ENCODE results near the gene CDAN1. TPM values are rescaled to one million over a fixed set of nuclear protein-coding genes. Genes with fewer than 3 reads are reported as not detected.

The CDAN1 gene, protein sequence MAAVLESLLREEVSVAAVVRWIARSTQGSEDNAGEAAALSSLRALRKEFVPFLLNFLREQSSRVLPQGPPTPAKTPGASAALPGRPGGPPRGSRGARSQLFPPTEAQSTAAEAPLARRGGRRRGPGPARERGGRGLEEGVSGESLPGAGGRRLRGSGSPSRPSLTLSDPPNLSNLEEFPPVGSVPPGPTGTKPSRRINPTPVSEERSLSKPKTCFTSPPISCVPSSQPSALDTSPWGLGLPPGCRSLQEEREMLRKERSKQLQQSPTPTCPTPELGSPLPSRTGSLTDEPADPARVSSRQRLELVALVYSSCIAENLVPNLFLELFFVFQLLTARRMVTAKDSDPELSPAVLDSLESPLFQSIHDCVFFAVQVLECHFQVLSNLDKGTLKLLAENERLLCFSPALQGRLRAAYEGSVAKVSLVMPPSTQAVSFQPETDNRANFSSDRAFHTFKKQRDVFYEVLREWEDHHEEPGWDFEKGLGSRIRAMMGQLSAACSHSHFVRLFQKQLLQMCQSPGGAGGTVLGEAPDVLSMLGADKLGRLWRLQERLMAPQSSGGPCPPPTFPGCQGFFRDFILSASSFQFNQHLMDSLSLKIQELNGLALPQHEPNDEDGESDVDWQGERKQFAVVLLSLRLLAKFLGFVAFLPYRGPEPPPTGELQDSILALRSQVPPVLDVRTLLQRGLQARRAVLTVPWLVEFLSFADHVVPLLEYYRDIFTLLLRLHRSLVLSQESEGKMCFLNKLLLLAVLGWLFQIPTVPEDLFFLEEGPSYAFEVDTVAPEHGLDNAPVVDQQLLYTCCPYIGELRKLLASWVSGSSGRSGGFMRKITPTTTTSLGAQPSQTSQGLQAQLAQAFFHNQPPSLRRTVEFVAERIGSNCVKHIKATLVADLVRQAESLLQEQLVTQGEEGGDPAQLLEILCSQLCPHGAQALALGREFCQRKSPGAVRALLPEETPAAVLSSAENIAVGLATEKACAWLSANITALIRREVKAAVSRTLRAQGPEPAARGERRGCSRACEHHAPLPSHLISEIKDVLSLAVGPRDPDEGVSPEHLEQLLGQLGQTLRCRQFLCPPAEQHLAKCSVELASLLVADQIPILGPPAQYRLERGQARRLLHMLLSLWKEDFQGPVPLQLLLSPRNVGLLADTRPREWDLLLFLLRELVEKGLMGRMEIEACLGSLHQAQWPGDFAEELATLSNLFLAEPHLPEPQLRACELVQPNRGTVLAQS
- 4.9 to 8.5 TPM (median 7.3 TPM) in 5 replicates for total RNA-seq (2022; extraction: Qiagen RNA extraction; ENCODE audit: low read depth)

DNA sequence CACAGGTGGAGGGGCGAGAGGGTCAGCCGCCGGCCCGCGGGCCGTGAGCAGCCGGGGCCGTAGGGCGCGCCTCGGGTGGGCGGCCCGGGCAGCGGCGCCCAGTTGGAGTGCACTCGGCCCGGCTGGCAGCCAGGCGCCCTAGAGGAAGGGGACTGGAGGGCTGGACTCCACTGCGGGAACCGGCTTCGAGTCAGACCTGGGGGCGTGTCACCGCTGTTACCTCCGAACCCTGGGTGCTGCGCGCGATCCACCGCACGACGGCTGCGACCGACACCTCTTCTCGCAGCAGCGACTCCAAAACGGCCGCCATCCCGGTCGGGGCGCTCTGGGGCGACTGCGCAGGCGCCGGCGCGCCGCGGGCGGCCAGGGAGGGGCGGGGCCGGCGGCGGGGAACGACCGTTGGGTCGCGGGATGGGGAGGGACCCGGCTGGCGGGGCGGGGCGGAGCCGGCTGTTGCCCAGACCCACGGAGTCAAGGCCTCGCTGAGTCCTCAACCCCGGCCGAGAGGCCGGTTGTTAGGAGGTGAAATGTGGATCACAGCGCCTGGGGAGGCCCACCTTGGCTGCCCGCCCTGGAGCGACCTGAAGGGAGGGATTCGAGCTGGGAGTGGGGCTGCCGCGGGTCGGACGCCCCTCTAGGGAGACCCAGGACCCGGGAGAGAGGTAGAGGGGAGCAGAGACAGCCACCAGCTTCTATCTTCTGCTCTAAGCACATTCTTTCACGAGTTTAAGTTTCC, at the start of gene CDAN1:
CDAN1 (minus strand) TSS at position 336 of the 736 bp plus-strand sequence; CDS start at position 310, 26 bp downstream.

Other genes starting within 250 kb of the CDAN1 start
- 8.8 to 12.3 TPM (median 11.1 TPM) in 5 replicates for gene ZNF106, start 246.0 kb downstream of the CDAN1 start, total RNA-seq (2022; extraction: Qiagen RNA extraction; ENCODE audit: low read depth)
- gene SNAP23, start 241.5 kb downstream of the CDAN1 start, total RNA-seq (2022; extraction: Qiagen RNA extraction; ENCODE audit: low read depth) = 16.5 to 42.8 TPM (median 16.9 TPM) in 5 replicates
- 10.9 to 13.5 TPM (median 11.0 TPM) in 5 replicates for gene LRRC57, start 188.3 kb downstream of the CDAN1 start, total RNA-seq (2022; extraction: Qiagen RNA extraction; ENCODE audit: low read depth)
- gene HAUS2, start 188.3 kb downstream of the CDAN1 start, total RNA-seq (2022; extraction: Qiagen RNA extraction; ENCODE audit: low read depth) = 17.9 to 21.4 TPM (median 19.8 TPM) in 5 replicates
- gene STARD9, start 161.5 kb downstream of the CDAN1 start, total RNA-seq (2022; extraction: Qiagen RNA extraction; ENCODE audit: low read depth) = 1.3 to 1.9 TPM (median 1.5 TPM) in 5 replicates
- gene TTBK2, start 183.7 kb upstream of the CDAN1 start, total RNA-seq (2022; extraction: Qiagen RNA extraction; ENCODE audit: low read depth) = 1.5 to 2.2 TPM (median 1.8 TPM) in 5 replicates

All from A549 treated with CpdA at 1 μM for 4 hours (cell line).